GM12875 (cell line): ENCODE measurements around the gene MUC2.

Experiments used
- H3K4me3 ChIP-seq: one replicate; pipeline ENCODE4 v1.5.1; 2011; ENCODE audit warnings: low read depth, low read length, control low read depth
- TF ChIP-seq, protein P1 (sequence below): IDR thresholded peaks from 2 replicates; pipeline ENCODE4 v1.5.1; 2011; ENCODE audit warnings: low read depth, mild to moderate bottlenecking, control low read depth, inconsistent platforms, low read length, moderate library complexity, borderline replicate concordance; ENCODE audit not compliant: insufficient read depth

The MUC2 gene

DNA sequence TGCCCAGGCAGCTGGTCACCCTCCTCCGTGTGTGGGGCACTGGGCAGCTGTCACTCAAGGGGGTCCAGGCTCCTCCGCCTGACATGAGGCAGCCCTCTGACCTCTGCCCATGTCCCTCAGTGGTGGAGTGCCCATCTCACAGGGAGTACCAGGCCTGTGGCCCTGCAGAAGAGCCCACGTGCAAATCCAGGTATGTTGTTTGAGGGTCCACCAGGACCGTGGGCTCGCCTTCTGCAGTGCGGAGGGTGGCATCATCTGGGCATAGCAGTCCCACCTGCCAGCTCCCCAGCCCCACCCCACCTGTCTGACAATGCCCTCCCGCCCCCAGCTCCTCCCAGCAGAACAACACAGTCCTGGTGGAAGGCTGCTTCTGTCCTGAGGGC is 30.5 kb downstream of the MUC2 start:
- TF ChIP-seq, protein P1, sequence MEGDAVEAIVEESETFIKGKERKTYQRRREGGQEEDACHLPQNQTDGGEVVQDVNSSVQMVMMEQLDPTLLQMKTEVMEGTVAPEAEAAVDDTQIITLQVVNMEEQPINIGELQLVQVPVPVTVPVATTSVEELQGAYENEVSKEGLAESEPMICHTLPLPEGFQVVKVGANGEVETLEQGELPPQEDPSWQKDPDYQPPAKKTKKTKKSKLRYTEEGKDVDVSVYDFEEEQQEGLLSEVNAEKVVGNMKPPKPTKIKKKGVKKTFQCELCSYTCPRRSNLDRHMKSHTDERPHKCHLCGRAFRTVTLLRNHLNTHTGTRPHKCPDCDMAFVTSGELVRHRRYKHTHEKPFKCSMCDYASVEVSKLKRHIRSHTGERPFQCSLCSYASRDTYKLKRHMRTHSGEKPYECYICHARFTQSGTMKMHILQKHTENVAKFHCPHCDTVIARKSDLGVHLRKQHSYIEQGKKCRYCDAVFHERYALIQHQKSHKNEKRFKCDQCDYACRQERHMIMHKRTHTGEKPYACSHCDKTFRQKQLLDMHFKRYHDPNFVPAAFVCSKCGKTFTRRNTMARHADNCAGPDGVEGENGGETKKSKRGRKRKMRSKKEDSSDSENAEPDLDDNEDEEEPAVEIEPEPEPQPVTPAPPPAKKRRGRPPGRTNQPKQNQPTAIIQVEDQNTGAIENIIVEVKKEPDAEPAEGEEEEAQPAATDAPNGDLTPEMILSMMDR: no peak
- H3K4me3 ChIP-seq: no peak overlapping the region

DNA sequence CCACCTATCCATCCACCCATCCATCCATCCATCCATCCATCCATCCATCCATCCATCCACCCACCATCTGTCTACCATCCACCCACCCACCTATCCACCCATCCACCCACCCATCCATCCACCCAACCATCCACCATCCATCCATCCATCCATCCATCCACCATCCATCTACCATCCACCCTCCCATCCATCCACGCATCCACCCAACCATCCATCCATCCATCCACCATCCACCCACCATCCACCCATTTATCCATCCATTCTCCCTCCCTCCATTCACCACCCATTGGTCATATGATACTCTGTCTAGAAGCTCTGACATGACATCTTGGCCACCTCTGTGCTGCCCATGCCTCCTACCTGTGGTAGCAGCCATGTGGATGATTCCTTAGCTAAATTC is 31.7 kb downstream of the MUC2 start:
- TF ChIP-seq, protein P1: no peak
- no peak overlapping the region for H3K4me3 ChIP-seq

DNA sequence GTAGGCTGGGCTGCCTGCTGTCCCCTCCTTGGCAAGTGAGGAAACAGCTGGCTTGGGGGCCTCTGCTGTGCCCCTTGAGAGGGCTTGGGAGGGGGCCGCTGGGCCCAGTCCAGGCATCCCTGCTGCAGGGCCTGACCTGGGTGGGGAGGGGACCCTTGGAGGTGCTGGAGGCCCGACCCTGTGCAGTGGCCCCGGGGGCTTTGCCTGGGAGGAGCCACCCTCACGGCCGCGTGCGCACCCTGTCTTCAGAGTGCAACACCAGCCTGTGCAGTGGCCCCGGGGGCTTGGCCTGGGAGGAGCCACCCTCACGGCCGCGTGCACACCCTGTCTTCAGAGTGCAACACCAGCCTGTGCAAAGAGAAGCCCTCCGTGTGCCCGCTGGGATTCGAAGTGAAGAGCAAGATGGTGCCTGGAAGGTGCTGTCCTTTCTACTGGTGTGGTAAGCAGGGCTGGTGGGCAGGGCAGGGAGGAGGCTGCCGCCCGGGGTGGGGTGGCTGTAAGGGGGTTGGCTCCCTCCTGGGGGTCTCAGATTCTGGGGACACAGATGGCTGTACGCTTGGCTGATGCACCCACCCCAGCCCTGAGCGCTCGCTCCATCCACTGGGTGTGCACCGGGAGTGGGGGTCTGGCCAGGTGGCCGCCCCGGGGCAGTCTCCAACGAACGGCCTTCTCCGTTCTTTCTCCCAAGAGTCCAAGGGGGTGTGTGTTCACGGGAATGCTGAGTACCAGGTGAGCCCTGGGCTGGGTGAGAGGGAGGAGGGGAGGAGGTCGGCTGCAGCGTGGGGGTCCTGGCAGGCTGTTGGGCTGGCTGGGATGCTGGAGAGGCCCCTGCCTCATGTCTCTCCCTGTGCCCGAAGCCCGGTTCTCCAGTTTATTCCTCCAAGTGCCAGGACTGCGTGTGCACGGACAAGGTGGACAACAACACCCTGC is 32.9 kb downstream of the MUC2 start:
- no peak overlapping the region for H3K4me3 ChIP-seq
- TF ChIP-seq, protein P1: no peak

DNA sequence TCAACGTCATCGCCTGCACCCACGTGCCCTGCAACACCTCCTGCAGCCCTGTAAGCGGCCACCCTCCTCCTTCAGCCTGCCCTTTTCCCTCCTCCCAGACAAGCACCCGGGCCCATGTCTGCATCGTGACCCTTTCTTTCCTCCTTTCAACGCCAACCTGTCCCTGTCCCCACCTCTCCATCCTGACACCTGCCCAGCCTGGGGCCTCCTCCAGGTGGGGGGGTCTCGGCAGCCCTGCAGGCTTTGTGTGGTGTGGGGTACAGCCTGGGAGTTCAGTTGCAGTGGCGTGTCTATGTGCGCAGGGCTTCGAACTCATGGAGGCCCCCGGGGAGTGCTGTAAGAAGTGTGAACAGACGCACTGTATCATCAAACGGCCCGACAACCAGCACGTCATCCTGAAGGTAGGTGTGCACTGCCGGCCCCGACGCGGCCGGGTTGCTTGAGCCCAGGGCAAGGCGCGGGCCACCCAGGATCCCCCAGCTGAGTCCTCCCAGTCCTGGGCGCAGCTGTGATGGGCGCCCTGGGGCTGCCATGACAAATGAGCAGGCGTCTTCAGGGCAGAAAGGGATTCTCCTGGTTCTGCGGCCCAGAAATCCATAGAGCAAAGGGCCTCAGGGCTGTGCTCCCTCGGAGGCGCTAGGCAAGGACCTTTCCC is 33.7 kb downstream of the MUC2 start:
- H3K4me3 ChIP-seq: no peak overlapping the region
- TF ChIP-seq, protein P1: no peak

DNA sequence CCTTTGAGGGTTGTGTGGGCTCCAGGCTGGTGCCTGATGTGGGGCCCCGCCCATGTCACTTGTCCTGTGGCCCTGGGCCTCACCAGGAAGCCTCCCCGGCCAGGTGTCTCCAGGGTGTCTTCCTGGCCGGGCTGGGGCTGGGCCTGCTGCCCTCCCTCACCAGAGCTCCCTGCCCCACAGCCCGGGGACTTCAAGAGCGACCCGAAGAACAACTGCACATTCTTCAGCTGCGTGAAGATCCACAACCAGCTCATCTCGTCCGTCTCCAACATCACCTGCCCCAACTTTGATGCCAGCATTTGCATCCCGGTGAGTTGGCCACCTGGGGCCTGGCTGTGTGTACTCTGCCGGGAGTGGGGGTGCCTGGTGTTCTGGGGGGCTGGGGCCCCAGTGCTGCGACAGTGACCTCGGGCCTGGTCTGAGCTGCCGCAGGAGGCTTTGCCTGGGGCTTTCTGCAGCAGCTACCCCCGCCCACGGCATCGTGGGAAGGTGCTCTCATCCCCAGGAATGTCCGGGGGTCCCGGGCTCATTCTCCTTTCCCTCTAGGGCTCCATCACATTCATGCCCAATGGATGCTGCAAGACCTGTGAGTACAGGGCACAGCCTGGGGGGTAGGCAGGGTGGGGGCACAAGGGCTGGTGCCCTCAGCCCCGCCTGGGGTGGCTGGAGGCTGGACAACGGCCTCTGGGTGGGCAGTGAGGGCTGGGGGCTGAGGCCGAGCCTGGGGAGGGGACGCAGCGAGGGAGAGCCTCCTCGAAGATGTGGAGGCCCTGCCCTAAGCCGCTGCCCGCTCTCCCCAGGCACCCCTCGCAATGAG is 34.6 kb downstream of the MUC2 start:
- TF ChIP-seq, protein P1: no peak

DNA sequence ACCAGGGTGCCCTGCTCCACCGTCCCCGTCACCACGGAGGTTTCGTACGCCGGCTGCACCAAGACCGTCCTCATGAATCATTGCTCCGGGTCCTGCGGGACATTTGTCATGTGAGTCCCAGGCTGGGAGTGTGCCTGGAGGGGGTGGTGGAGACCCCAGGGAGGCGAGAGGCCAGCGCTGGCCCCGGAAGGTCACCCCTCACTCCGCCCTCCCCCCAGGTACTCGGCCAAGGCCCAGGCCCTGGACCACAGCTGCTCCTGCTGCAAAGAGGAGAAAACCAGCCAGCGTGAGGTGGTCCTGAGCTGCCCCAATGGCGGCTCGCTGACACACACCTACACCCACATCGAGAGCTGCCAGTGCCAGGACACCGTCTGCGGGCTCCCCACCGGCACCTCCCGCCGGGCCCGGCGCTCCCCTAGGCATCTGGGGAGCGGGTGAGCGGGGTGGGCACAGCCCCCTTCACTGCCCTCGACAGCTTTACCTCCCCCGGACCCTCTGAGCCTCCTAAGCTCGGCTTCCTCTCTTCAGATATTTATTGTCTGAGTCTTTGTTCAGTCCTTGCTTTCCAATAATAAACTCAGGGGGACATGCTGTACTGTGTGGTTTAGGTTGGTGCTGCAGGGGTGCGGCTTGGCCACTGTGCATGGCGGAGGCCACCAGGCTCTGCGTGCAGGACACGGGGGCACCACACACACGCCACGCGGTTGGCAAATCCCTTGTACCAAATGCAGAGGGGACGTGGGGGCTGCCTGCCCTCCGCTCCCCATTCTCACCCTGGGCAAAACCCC is 35.4 kb downstream of the MUC2 start:
- TF ChIP-seq, protein P1: no peak
- H3K4me3 ChIP-seq: no peak overlapping the region

More for the DNA sequence above, 34.6 kb downstream of the MUC2 start:
- no peak overlapping the region for H3K4me3 ChIP-seq
